Esophagus muscularis mucosa (tissue), 4 donors: ENCODE measurements around the gene ZNF222. TPM values are rescaled to one million over a fixed set of nuclear protein-coding genes. Genes with fewer than 3 reads are reported as not detected.

ENCODE experiments used
- DNase-seq: peaks from one replicate; pipeline ENCODE4 v3.0.0-alpha.2; 2017; ENCODE audit errors: extremely low spot score
- H3K27ac ChIP-seq, 4 donors: fragments of 200-600 bp; sonication (generic); replicated peaks in 1 of 4; 1 replicate in 3 of 4; 2 replicates in 1 of 4; pipeline ENCODE4 v1.5.1; 2016 to 2019; ENCODE audit warnings: mild to moderate bottlenecking in 1 of 4
- H3K27me3 ChIP-seq, 4 donors: fragments of 200-600 bp; sonication (generic); one replicate each; pipeline versions ENCODE4 v1.5.1 to v1.6.0; 2016 to 2019
- H3K36me3 ChIP-seq, 4 donors: fragments of 200-600 bp; sonication (generic); one replicate each; pipeline ENCODE4 v1.5.1; 2016 to 2019
- H3K4me1 ChIP-seq, 4 donors: fragments of 200-600 bp; sonication (generic); one replicate each; pipeline ENCODE4 v1.5.1; 2016 to 2019
- H3K4me3 ChIP-seq, 4 donors: fragments of 200-600 bp; sonication (generic); 1 replicate in 2 of 4; 2 replicates in 2 of 4; pipeline ENCODE4 v1.5.1; 2016 to 2019; ENCODE audit warnings: mild to moderate bottlenecking in 4 of 4, moderate library complexity in 1 of 4
- H3K9me3 ChIP-seq, 4 donors: fragments of 200-600 bp; sonication (generic); 1 replicate in 3 of 4; 2 replicates in 1 of 4; pipeline ENCODE4 v1.5.1; 2016 to 2019
- CTCF ChIP-seq, 3 experiments: fragments of 200-600 bp in 2 of 3; fragments of 450-650 bp in 1 of 3; sonication (generic) in 2 of 3; IDR thresholded peaks; one replicate each; pipeline ENCODE4 v1.5.1; 2017 to 2019; ENCODE audit warnings: antibody characterized with exemption in 3 of 3, mild to moderate bottlenecking in 2 of 3, moderate library complexity in 1 of 3
- EP300 ChIP-seq: sonication (generic); formaldehyde crosslinking; IDR thresholded peaks from one replicate; pipeline ENCODE4 v1.6.1; 2017; ENCODE audit warnings: antibody characterized with exemption
- POLR2A ChIP-seq: fragments of 450-650 bp; IDR thresholded peaks from one replicate; pipeline ENCODE4 v1.6.1; 2017; ENCODE audit warnings: antibody characterized with exemption, moderate library complexity, mild to moderate bottlenecking, low read depth
- POLR2AphosphoS5 ChIP-seq, 2 donors: sonication (generic); formaldehyde crosslinking; IDR thresholded peaks; one replicate each; pipeline ENCODE4 v1.6.1; 2017; ENCODE audit warnings: antibody characterized with exemption in 2 of 2
- WGBS: methylation state at CpG from one replicate; pipeline ENCODE4 v1.1.5; 2018; 5-methylcytosine and 5-hydroxymethylcytosine counted together
- intact Hi-C: fragments of 100-400 bp; cut with DNase I; formaldehyde crosslinking; loops from one replicate; pipeline ENCODE4 v1.15.1; 2023
- total RNA-seq, 4 donors: library from RNA; depleted of rRNA; stranded (reverse); fragments of >200 nt; gene quantifications; one replicate each; pipeline versions ENCODE4 v1.1.0 to v1.2.1, GENCODE V29; 2016

Gene ZNF222
- total RNA-seq, 4 donors from 2014 or later = 1.2 to 3.8 (median 2.3) TPM

GRCh38 chr19:44050740-44051649, 25.8 kb downstream of the ZNF222 start:
- Histone ChIP-seq H3K36me3 (peaks cover 6 to 13% (median 11%) of the 10 kb centered on the region in 4 donors), H3K4me1 (peaks cover 14 to 21% (median 19%) of the 10 kb centered on the region in 4 donors), H3K27ac (peak overlapping the region; percentile 6 to 77 (median 72)), H3K27me3 (peaks cover 0 to 30% (median 0%) of the 10 kb centered on the region in 4 donors), H3K9me3 (peaks cover 0 to 8% (median 0%) of the 10 kb centered on the region in 4 donors), H3K4me3 (peak overlapping the region; percentile 64 to 80 (median 72))
- no peak for DNase-seq
- TF ChIP-seq POLR2AphosphoS5 (IDR thresholded peaks at IDR 0.05) (no peak), CTCF (IDR thresholded peaks at IDR 0.05) (no peak), POLR2A (no peak), EP300 (no peak)
- intact Hi-C loops = loop anchor here (5.0 to 10.0 kb wide), 2 partner anchors 46 to 61 kb away; partner anchors contain the start of genes ZNF225 and ZNF230
- WGBS = 14% methylated on average over 19 of the region's 21 CpGs

- DNase-seq = peak; percentile 97
- Histone ChIP-seq H3K4me3 (peak within 1 kb of the TSS; percentile 64 to 80 (median 72)), H3K27ac (peak within 1 kb of the TSS; percentile 70 to 77 (median 75)), H3K36me3 (peaks cover 6 to 18% (median 12%) of the 10 kb centered on the region in 4 donors), H3K4me1 (peaks cover 14 to 21% (median 19%) of the 10 kb centered on the region in 4 donors), H3K27me3 (peaks cover 0 to 30% (median 0%) of the 10 kb centered on the region in 4 donors), H3K9me3 (peaks cover 0 to 8% (median 0%) of the 10 kb centered on the region in 4 donors)
- intact Hi-C loops = loop anchor here (5.0 to 10.0 kb wide), 2 partner anchors 47 to 60 kb away; partner anchors contain the start of genes ZNF225 and ZNF230
- WGBS = under 1% methylated on average over 37 of the region's 38 CpGs
- TF ChIP-seq EP300 (peak; percentile 47), POLR2A (no peak), POLR2AphosphoS5 (IDR thresholded peaks at IDR 0.05) (peak; percentile 73 to 94), CTCF (IDR thresholded peaks at IDR 0.05) (no peak)
Measured at GRCh38 chr19:44051650-44052402, 26.6 kb downstream of the ZNF222 start, which contains the start of gene ZNF223. TSS of gene ZNF223 (plus strand) at chr19:44052036. CDS start at chr19:44055177, 3,141 bp downstream.

- Histone ChIP-seq H3K4me1 (peaks cover 14 to 20% (median 17%) of the 10 kb centered on the region in 4 donors), H3K27ac (no peak overlapping the region), H3K27me3 (peaks cover 0 to 2% (median 0%) of the 10 kb centered on the region in 4 donors), H3K36me3 (peaks cover 22 to 58% (median 43%) of the 10 kb centered on the region in 4 donors), H3K9me3 (peaks cover 0 to 15% (median 4%) of the 10 kb centered on the region in 4 donors), H3K4me3 (no peak overlapping the region)
- WGBS = 91% methylated on average over 3 of the region's 5 CpGs
- DNase-seq = no peak
- intact Hi-C loops = loop anchor here (10.0 kb wide), 1 partner anchor 51 kb away; the partner anchor contains the start of gene ZNF230
- TF ChIP-seq EP300 (no peak), POLR2AphosphoS5 (IDR thresholded peaks at IDR 0.05) (no peak), CTCF (IDR thresholded peaks at IDR 0.05) (no peak), POLR2A (no peak)
Measured at GRCh38 chr19:44055870-44056269, 30.7 kb downstream of the ZNF222 start.

GRCh38 chr19:44059229-44059628, 34.0 kb downstream of the ZNF222 start:
- H3K9me3 ChIP-seq = peaks cover 0 to 29% (median 8%) of the 10 kb centered on the region in 4 donors
- WGBS = 100% methylated on average over 2 of the region's 2 CpGs
- DNase-seq = no peak
- H3K4me3 ChIP-seq = no peak overlapping the region
- peaks cover 45 to 92% (median 77%) of the 10 kb centered on the region in 4 donors for H3K36me3 ChIP-seq
- H3K4me1 ChIP-seq = no peaks in the 10 kb centered on the region
- no peak for TF ChIP-seq POLR2AphosphoS5 (IDR thresholded peaks at IDR 0.05)
- TF ChIP-seq CTCF (IDR thresholded peaks at IDR 0.05) = no peak
- TF ChIP-seq EP300 = no peak
- TF ChIP-seq POLR2A = no peak
- no peak overlapping the region for H3K27ac ChIP-seq
- no peaks in the 10 kb centered on the region for H3K27me3 ChIP-seq
- intact Hi-C loops = loop anchor here (10.0 kb wide), 1 partner anchor 54 kb away; the partner anchor contains the start of gene ZNF230
